OCI-LY7 (cell line): Measurements from ENCODE around the gene TBC1D28.
"Not testable (repeated sequence)": the region's sequence is repeated elsewhere in the genome, so short reads cannot be mapped to it uniquely, and the experiment has no call there.

Experiments
- CTCF ChIP-seq: fragments of 200-600 bp; sonication (generic); conservative IDR thresholded peaks from 2 replicates; pipeline ENCODE4 v1.5.1; 2014; ENCODE audit warnings: mild to moderate bottlenecking, antibody characterized with exemption, low read length, moderate library complexity, mixed read lengths
- EZH2phosphoT487 ChIP-seq: fragments of 200-600 bp; sonication (generic); IDR thresholded peaks from 2 replicates; pipeline ENCODE4 v1.6.1; 2018; ENCODE audit warnings: low read depth, borderline replicate concordance, mild to moderate bottlenecking, mixed run types, antibody characterized with exemption, low read length, moderate library complexity, mixed read lengths

GRCh38 chr17:18617613-18618012, 26.6 kb downstream of the TBC1D28 start:
- TF ChIP-seq CTCF, EZH2phosphoT487: not testable (repeated sequence)
